HEK293 (cell line): Measurements from ENCODE around the gene SLC16A13.

Experiments
- CTCF ChIA-PET: fragments of 350-600 bp; formaldehyde crosslinking; extraction: SDS; loops from one replicate; lab custom pipeline; 2021; ENCODE audit warnings: antibody characterized with exemption; lab: Yijun Ruan, JAX
- POLR2A ChIA-PET: fragments of 300-600 bp; formaldehyde crosslinking; extraction: SDS; loops from one replicate; lab custom pipeline; 2020; ENCODE audit warnings: antibody characterized with exemption, inconsistent platforms; lab: Yijun Ruan, JAX
- H3K27ac ChIP-seq: fragments of 200-500 bp; sonication (Bioruptor generic); 2 replicates; pipeline ENCODE4 v1.5.1; 2014; ENCODE audit warnings: low read depth, low read length, control low read depth, inconsistent platforms; ENCODE audit errors: extremely low read depth
- H3K36me3 ChIP-seq, 2 experiments: fragments of 200-500 bp in 1 of 2; sonication (Bioruptor generic) in 1 of 2; 1 replicate in 1 of 2; 2 replicates in 1 of 2; pipeline ENCODE4 v1.5.1; 2014 to 2017; ENCODE audit warnings: inconsistent platforms in 2 of 2, low read length in 2 of 2; ENCODE audit not compliant: control insufficient read depth in 2 of 2, insufficient read depth in 1 of 2
- H3K4me1 ChIP-seq: fragments of 200-500 bp; sonication (Bioruptor generic); 2 replicates; pipeline ENCODE4 v1.5.1; 2014; ENCODE audit warnings: mild to moderate bottlenecking, low read length, inconsistent platforms; ENCODE audit not compliant: control insufficient read depth, insufficient read depth
- H3K4me3 ChIP-seq: 2 replicates; pipeline ENCODE4 v1.5.1; 2011; ENCODE audit warnings: low read depth, mild to moderate bottlenecking, control low read depth, low read length, moderate library complexity
- H3K9me3 ChIP-seq: fragments of 200-500 bp; sonication (Bioruptor generic); 2 replicates; pipeline ENCODE4 v1.5.1; 2014; ENCODE audit warnings: low read depth, low read length, inconsistent platforms; ENCODE audit not compliant: control insufficient read depth, insufficient read depth
- BCL11A ChIP-seq: fragments of 450-650 bp; formaldehyde crosslinking; IDR thresholded peaks from 2 replicates; pipeline ENCODE4 v1.5.1; 2016; ENCODE audit warnings: low read depth, missing biosample characterization, missing genetic modification characterization
- BCL11B ChIP-seq: fragments of 450-650 bp; formaldehyde crosslinking; IDR thresholded peaks from 2 replicates; pipeline ENCODE4 v1.5.1; 2016; ENCODE audit warnings: low read depth, missing biosample characterization, missing genetic modification characterization
- KLF17 ChIP-seq: fragments of 450-650 bp; formaldehyde crosslinking; IDR thresholded peaks from 2 replicates; pipeline ENCODE4 v1.5.1; 2016; ENCODE audit warnings: missing biosample characterization, missing genetic modification characterization
- PBX3 ChIP-seq: sonication (generic); formaldehyde crosslinking; IDR thresholded peaks from 2 replicates; pipeline ENCODE4 v1.8.1; 2022; ENCODE audit warnings: mild to moderate bottlenecking, moderate library complexity, missing genetic modification reagents
- PRDM10 ChIP-seq: fragments of 450-650 bp; formaldehyde crosslinking; IDR thresholded peaks from 2 replicates; pipeline ENCODE4 v1.5.1; 2016; ENCODE audit warnings: missing biosample characterization, missing genetic modification characterization
- SP3 ChIP-seq: fragments of 450-650 bp; formaldehyde crosslinking; IDR thresholded peaks from 2 replicates; pipeline ENCODE4 v1.5.1; 2016; ENCODE audit warnings: missing biosample characterization, missing genetic modification characterization
- ZBTB21 ChIP-seq: fragments of 450-650 bp; formaldehyde crosslinking; IDR thresholded peaks from 2 replicates; pipeline ENCODE4 v1.5.1; 2017; ENCODE audit warnings: missing biosample characterization, missing genetic modification characterization
- ZBTB44 ChIP-seq: fragments of 450-650 bp; IDR thresholded peaks from 2 replicates; pipeline ENCODE4 v1.5.1; 2018; ENCODE audit warnings: missing biosample characterization, mild to moderate bottlenecking, missing genetic modification characterization
- ZBTB8A ChIP-seq: fragments of 450-650 bp; formaldehyde crosslinking; IDR thresholded peaks from 2 replicates; pipeline ENCODE4 v1.5.1; 2016; ENCODE audit warnings: missing biosample characterization, missing genetic modification characterization
- ZNF112 ChIP-seq: fragments of 450-650 bp; formaldehyde crosslinking; IDR thresholded peaks from 2 replicates; pipeline ENCODE4 v1.5.0; 2017; ENCODE audit warnings: missing biosample characterization, missing genetic modification characterization
- ZNF133 ChIP-seq: fragments of 450-650 bp; formaldehyde crosslinking; IDR thresholded peaks from 2 replicates; pipeline ENCODE4 v1.5.1; 2016; ENCODE audit warnings: missing biosample characterization, missing genetic modification characterization
- ZNF280C ChIP-seq: fragments of 450-650 bp; formaldehyde crosslinking; IDR thresholded peaks from 2 replicates; pipeline ENCODE4 v1.5.1; 2016; ENCODE audit warnings: missing biosample characterization, missing genetic modification characterization
- ZNF426 ChIP-seq: fragments of 450-650 bp; formaldehyde crosslinking; IDR thresholded peaks from 2 replicates; pipeline ENCODE4 v1.5.1; 2017; ENCODE audit warnings: missing biosample characterization, missing genetic modification characterization, mild to moderate bottlenecking, inconsistent platforms, moderate library complexity
- ZNF501 ChIP-seq: fragments of 450-650 bp; formaldehyde crosslinking; IDR thresholded peaks from 2 replicates; pipeline ENCODE4 v1.5.1; 2016; ENCODE audit warnings: missing biosample characterization, missing genetic modification characterization
- ZNF510 ChIP-seq: fragments of 450-650 bp; formaldehyde crosslinking; IDR thresholded peaks from 2 replicates; pipeline ENCODE4 v1.5.1; 2018; ENCODE audit warnings: mild to moderate bottlenecking, missing genetic modification characterization, missing biosample characterization; ENCODE audit not compliant: insufficient replicate concordance
- ZNF548 ChIP-seq: fragments of 450-650 bp; formaldehyde crosslinking; IDR thresholded peaks from 2 replicates; pipeline ENCODE4 v1.5.1; 2016; ENCODE audit warnings: missing biosample characterization, missing genetic modification characterization
- ZNF600 ChIP-seq: fragments of 450-650 bp; formaldehyde crosslinking; IDR thresholded peaks from 2 replicates; pipeline ENCODE4 v1.5.1; 2016; ENCODE audit warnings: missing biosample characterization, missing genetic modification characterization
- ZNF623 ChIP-seq: fragments of 450-650 bp; formaldehyde crosslinking; IDR thresholded peaks from 2 replicates; pipeline ENCODE4 v1.5.1; 2016; ENCODE audit warnings: missing biosample characterization, missing genetic modification characterization
- ZXDB ChIP-seq: fragments of 450-650 bp; formaldehyde crosslinking; IDR thresholded peaks from 2 replicates; pipeline ENCODE4 v1.5.1; 2016; ENCODE audit warnings: missing biosample characterization, missing genetic modification characterization

The SLC16A13 gene

GRCh38 chr17:7074931-7075330 lies 39.1 kb downstream of the SLC16A13 start:
- H3K4me1 ChIP-seq = no peaks in the 10 kb centered on the region
- CTCF ChIA-PET = interaction anchor here (1.1 to 1.6 kb wide), 2 partner anchors 23 to 29 kb away, joined by 4 to 6 read pairs; no protein-coding TSS in a partner anchor
- POLR2A ChIA-PET = no interaction called here
- TF ChIP-seq BCL11B (tag by site-specific recombination) = no peak
- no peak for TF ChIP-seq ZBTB21 (tag by site-specific recombination)
- TF ChIP-seq ZXDB (tag by site-specific recombination) = no peak
- TF ChIP-seq ZNF510 (tag by site-specific recombination) = no peak
- TF ChIP-seq ZNF426 (tag by site-specific recombination) = no peak
- no peak for TF ChIP-seq ZNF548 (tag by site-specific recombination)
- no peak for TF ChIP-seq PBX3 (CRISPR knock-in tag)
- no peak for TF ChIP-seq ZNF623
- TF ChIP-seq ZNF280C (tag by site-specific recombination) = no peak
- no peak overlapping the region for H3K27ac ChIP-seq
- no peaks in the 10 kb centered on the region for H3K9me3 ChIP-seq
- no peaks in the 10 kb centered on the region for H3K36me3 ChIP-seq
- no peak overlapping the region for H3K4me3 ChIP-seq

- H3K36me3 ChIP-seq = no peaks in the 10 kb centered on the region
- ChIA-PET POLR2A (no interaction called here), CTCF (interaction anchor here (0.6 to 0.7 kb wide), 2 partner anchors 58 to 219 kb away, joined by 4 to 6 read pairs; no protein-coding TSS in a partner anchor)
- no peak overlapping the region for H3K27ac ChIP-seq
- H3K9me3 ChIP-seq = no peaks in the 10 kb centered on the region
- H3K4me1 ChIP-seq = no peaks in the 10 kb centered on the region
- TF ChIP-seq ZNF133 (tag by site-specific recombination) (peak; percentile 73), KLF17 (no peak), ZNF501 (tag by site-specific recombination) (no peak), ZBTB8A (tag by site-specific recombination) (no peak)
- H3K4me3 ChIP-seq = no peak overlapping the region
Observed at GRCh38 chr17:7077911-7078546, 42.2 kb downstream of the SLC16A13 start.

- POLR2A ChIA-PET = no interaction called here
- CTCF ChIA-PET = interaction anchor here (0.5 to 1.2 kb wide), 4 partner anchors 26 to 218 kb away, joined by 3 to 6 read pairs (median 4); no protein-coding TSS in a partner anchor
- Histone ChIP-seq H3K36me3 (no peaks in the 10 kb centered on the region), H3K27ac (no peak overlapping the region), H3K4me1 (no peaks in the 10 kb centered on the region), H3K4me3 (no peak overlapping the region), H3K9me3 (no peaks in the 10 kb centered on the region)
- TF ChIP-seq SP3 (tag by site-specific recombination) = no peak
- no peak for TF ChIP-seq ZNF112 (tag by site-specific recombination)
- no peak for TF ChIP-seq PRDM10
- TF ChIP-seq BCL11A = no peak
- TF ChIP-seq ZNF600 (tag by site-specific recombination) = no peak
- no peak for TF ChIP-seq ZBTB44 (tag by site-specific recombination)
Observed at GRCh38 chr17:7078711-7079110, 42.9 kb downstream of the SLC16A13 start.
